Measurements from ENCODE around the gene AP5M1. TPM values are rescaled to one million over a fixed set of nuclear protein-coding genes. Genes with fewer than 3 reads are reported as not detected.
A peak's percentile ranks its signal among the peaks of the same experiment; 100 is the strongest.

The AP5M1 gene
- total and polyA plus RNA-seq, 5 donors: 16.0 to 58.7 (median 51.2) TPM

- WGBS: 63% methylated on average over 6 of the region's 6 CpGs
- Histone ChIP-seq H3K27me3 (ENCODE audit: control insufficient read depth, insufficient read depth) (no peaks in the 10 kb centered on the region), H3K9me3 (ENCODE audit: control insufficient read depth, low read length) (no peaks in the 10 kb centered on the region), H3K4me3 (ENCODE audit: low read length) (no peak overlapping the region), H3K27ac (ENCODE audit: low read length) (no peak overlapping the region), H3K4me1 (ENCODE audit: control insufficient read depth, insufficient read depth, low read length) (no peaks in the 10 kb centered on the region)
- ATAC-seq (no peak), DNase-seq (no peak)
- intact Hi-C loops (cut with DNase I): no loop called here
These were observed 23.2 kb downstream of the AP5M1 start for GRCh38 chr14:57291692-57292647.

- ATAC-seq: no peak
- no peak overlapping the region for H3K27ac ChIP-seq (ENCODE audit: low read length)
- H3K9me3 ChIP-seq (ENCODE audit: control insufficient read depth, low read length): no peaks in the 10 kb centered on the region
- WGBS: 94% methylated on average over 1 of the region's 1 CpG
- intact Hi-C loops (cut with DNase I): no loop called here
- peaks cover 1% of the 10 kb centered on the region for H3K4me1 ChIP-seq (ENCODE audit: control insufficient read depth, insufficient read depth, low read length)
- no peaks in the 10 kb centered on the region for H3K27me3 ChIP-seq (ENCODE audit: control insufficient read depth, insufficient read depth)
- H3K4me3 ChIP-seq (ENCODE audit: low read length): no peak overlapping the region
- no peak for DNase-seq
These were observed 25.4 kb downstream of the AP5M1 start for GRCh38 chr14:57293866-57294837.

- Histone ChIP-seq H3K4me3 (ENCODE audit: low read length) (no peak overlapping the region), H3K9me3 (ENCODE audit: control insufficient read depth, low read length) (no peaks in the 10 kb centered on the region), H3K27me3 (ENCODE audit: control insufficient read depth, insufficient read depth) (no peaks in the 10 kb centered on the region), H3K27ac (ENCODE audit: low read length) (no peak overlapping the region), H3K4me1 (ENCODE audit: control insufficient read depth, insufficient read depth, low read length) (peaks cover 1% of the 10 kb centered on the region)
- no peak for ATAC-seq
- 54% methylated on average over 1 of the region's 1 CpG for WGBS
- DNase-seq: no peak
- intact Hi-C loops (cut with DNase I): no loop called here
These were observed 26.5 kb downstream of the AP5M1 start for GRCh38 chr14:57295239-57295638.

- H3K27me3 ChIP-seq (ENCODE audit: control insufficient read depth, insufficient read depth): no peaks in the 10 kb centered on the region
- no peak overlapping the region for H3K4me3 ChIP-seq (ENCODE audit: low read length)
- no peak for DNase-seq
- intact Hi-C loops (cut with DNase I): no loop called here
- H3K27ac ChIP-seq (ENCODE audit: low read length): no peak overlapping the region
- ATAC-seq: peak; percentile 75 to 82
- H3K9me3 ChIP-seq (ENCODE audit: control insufficient read depth, low read length): no peaks in the 10 kb centered on the region
- H3K4me1 ChIP-seq (ENCODE audit: control insufficient read depth, insufficient read depth, low read length): peaks cover 1% of the 10 kb centered on the region
- 70% methylated on average over 4 of the region's 4 CpGs for WGBS
These were observed 29.1 kb downstream of the AP5M1 start for GRCh38 chr14:57297852-57298251.

- H3K27me3 ChIP-seq (ENCODE audit: control insufficient read depth, insufficient read depth): no peaks in the 10 kb centered on the region
- intact Hi-C loops (cut with DNase I): no loop called here
- 77% methylated on average over 3 of the region's 3 CpGs for WGBS
These were observed 30.7 kb downstream of the AP5M1 start for GRCh38 chr14:57299511-57299910.

GRCh38 chr14:57302883-57303282 lies 34.1 kb downstream of the AP5M1 start:
- intact Hi-C loops (cut with DNase I): no loop called here
- ATAC-seq (no peak), DNase-seq (no peak)
- Histone ChIP-seq H3K9me3 (ENCODE audit: control insufficient read depth, low read length) (no peaks in the 10 kb centered on the region), H3K4me3 (ENCODE audit: low read length) (no peak overlapping the region), H3K27me3 (ENCODE audit: control insufficient read depth, insufficient read depth) (no peaks in the 10 kb centered on the region), H3K4me1 (ENCODE audit: control insufficient read depth, insufficient read depth, low read length) (no peaks in the 10 kb centered on the region), H3K27ac (ENCODE audit: low read length) (no peak overlapping the region)
- 84% methylated on average over 5 of the region's 5 CpGs for WGBS

More at GRCh38 chr14:57299511-57299910, 30.7 kb downstream of the AP5M1 start:
- ATAC-seq (no peak), DNase-seq (no peak)
- Histone ChIP-seq H3K4me3 (ENCODE audit: low read length) (no peak overlapping the region), H3K4me1 (ENCODE audit: control insufficient read depth, insufficient read depth, low read length) (peaks cover 1% of the 10 kb centered on the region), H3K27ac (ENCODE audit: low read length) (no peak overlapping the region), H3K9me3 (ENCODE audit: control insufficient read depth, low read length) (no peaks in the 10 kb centered on the region)

GRCh38 chr14:57314396-57315089 lies 45.8 kb downstream of the AP5M1 start:
- no peaks in the 10 kb centered on the region for H3K4me1 ChIP-seq (ENCODE audit: control insufficient read depth, insufficient read depth, low read length)
- H3K27me3 ChIP-seq (ENCODE audit: control insufficient read depth, insufficient read depth): no peaks in the 10 kb centered on the region
- DNase-seq (no peak), ATAC-seq (no peak)
- intact Hi-C loops (cut with DNase I): loop anchor here (5.0 to 10.0 kb wide), 2 partner anchors 820 to 822 kb away; no protein-coding TSS in a partner anchor
- WGBS: 60% methylated on average over 7 of the region's 7 CpGs
- no peaks in the 10 kb centered on the region for H3K9me3 ChIP-seq (ENCODE audit: control insufficient read depth, low read length)
- no peak overlapping the region for H3K4me3 ChIP-seq (ENCODE audit: low read length)
- H3K27ac ChIP-seq (ENCODE audit: low read length): no peak overlapping the region

GRCh38 chr14:57317248-57317833 lies 48.6 kb downstream of the AP5M1 start:
- Histone ChIP-seq H3K4me1 (ENCODE audit: control insufficient read depth, insufficient read depth, low read length) (no peaks in the 10 kb centered on the region), H3K9me3 (ENCODE audit: control insufficient read depth, low read length) (no peaks in the 10 kb centered on the region), H3K27me3 (ENCODE audit: control insufficient read depth, insufficient read depth) (no peaks in the 10 kb centered on the region), H3K4me3 (ENCODE audit: low read length) (no peak overlapping the region), H3K27ac (ENCODE audit: low read length) (no peak overlapping the region)
- WGBS: 1% methylated on average over 3 of the region's 3 CpGs
- ATAC-seq (peak; percentile 47 to 69), DNase-seq (peak; percentile 59 to 72 (median 63))
- intact Hi-C loops (cut with DNase I): loop anchor here (5.0 to 10.0 kb wide), 2 partner anchors 823 to 825 kb away; no protein-coding TSS in a partner anchor

- Histone ChIP-seq H3K4me1 (ENCODE audit: control insufficient read depth, insufficient read depth, low read length) (no peaks in the 10 kb centered on the region), H3K9me3 (ENCODE audit: control insufficient read depth, low read length) (no peaks in the 10 kb centered on the region), H3K4me3 (ENCODE audit: low read length) (no peak overlapping the region), H3K27ac (ENCODE audit: low read length) (no peak overlapping the region), H3K27me3 (ENCODE audit: control insufficient read depth, insufficient read depth) (no peaks in the 10 kb centered on the region)
- 48% methylated on average over 2 of the region's 2 CpGs for WGBS
- intact Hi-C loops (cut with DNase I): loop anchor here (5.0 to 10.0 kb wide), 2 partner anchors 825 to 827 kb away; no protein-coding TSS in a partner anchor
- ATAC-seq (no peak), DNase-seq (no peak)
These were observed 50.9 kb downstream of the AP5M1 start for GRCh38 chr14:57319636-57320192.

- H3K4me3 ChIP-seq (ENCODE audit: low read length): no peak overlapping the region
- no peaks in the 10 kb centered on the region for H3K4me1 ChIP-seq (ENCODE audit: control insufficient read depth, insufficient read depth, low read length)
- no peaks in the 10 kb centered on the region for H3K27me3 ChIP-seq (ENCODE audit: control insufficient read depth, insufficient read depth)
- DNase-seq (no peak), ATAC-seq (no peak)
- WGBS: 82% methylated on average over 3 of the region's 3 CpGs
- no peak overlapping the region for H3K27ac ChIP-seq (ENCODE audit: low read length)
- intact Hi-C loops (cut with DNase I): no loop called here
- H3K9me3 ChIP-seq (ENCODE audit: control insufficient read depth, low read length): no peaks in the 10 kb centered on the region
These were observed 55.0 kb downstream of the AP5M1 start for GRCh38 chr14:57323721-57324120.
